Measurements from ENCODE around the gene PCP2.

DNA sequence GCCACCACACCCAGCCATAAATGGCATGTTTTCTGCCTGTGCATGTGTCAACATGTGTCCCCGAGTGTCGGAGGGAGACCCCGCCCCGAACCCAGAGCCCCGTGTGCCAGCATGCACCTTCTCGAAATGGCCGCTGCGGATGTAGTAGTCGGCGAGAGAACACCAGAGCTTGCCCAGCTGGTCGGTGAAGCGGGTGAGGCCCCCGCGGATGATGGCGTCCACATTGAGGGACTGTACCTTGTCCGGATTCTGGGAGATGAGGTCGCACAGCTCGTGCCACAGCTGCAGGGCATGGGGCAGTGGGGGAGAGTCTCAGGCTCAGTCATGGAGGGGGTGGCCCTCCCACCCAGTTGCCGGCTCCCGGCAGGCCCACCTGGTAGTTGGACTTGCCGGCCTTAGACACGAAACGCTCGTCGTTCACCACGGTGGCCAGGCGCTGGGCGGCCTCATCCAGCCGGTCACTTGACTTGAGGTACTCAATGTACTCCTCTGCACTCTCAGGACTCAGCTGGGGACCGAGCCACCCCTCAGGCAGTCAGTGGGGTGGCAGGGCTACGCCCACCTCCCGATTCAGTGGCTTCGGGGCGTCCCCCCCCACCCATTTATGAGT is 7.7 kb downstream of the PCP2 start:
- no peak for TF ChIP-seq CTCF (conservative IDR thresholded peaks at IDR 0.05)
- no peak for TF ChIP-seq ZFX (IDR thresholded peaks at IDR 0.05)
